Epithelial cell of proximal tubule (primary cell): Measurements from ENCODE around the gene BRI3. TPM values are rescaled to one million over a fixed set of nuclear protein-coding genes. Genes with fewer than 3 reads are reported as not detected.
"Not testable (repeated sequence)": the region's sequence is repeated elsewhere in the genome, so short reads cannot be mapped to it uniquely, and the experiment has no call there.

Experiments used
- DNase-seq: peaks from one replicate; pipeline ENCODE4 v3.0.0-alpha.2; 2011; ENCODE audit warnings: low read depth
- H3K4me3 ChIP-seq: 2 replicates; pipeline ENCODE4 v1.5.1; 2011; ENCODE audit warnings: low read depth, mild to moderate bottlenecking, low read length
- total RNA-seq: library from RNA; depleted of rRNA; stranded (reverse); fragments of >200 nt; gene quantifications from 2 replicates; pipeline ENCODE4 v1.2.3, GENCODE V29; 2015
- TF ChIP-seq, protein P1 (sequence below): conservative IDR thresholded peaks from 2 replicates; pipeline ENCODE4 v1.5.1; 2012; ENCODE audit warnings: low read depth, mild to moderate bottlenecking, low read length

Gene BRI3
- total RNA-seq, 1 donor from 2014 or later: 20.0 TPM

DNA sequence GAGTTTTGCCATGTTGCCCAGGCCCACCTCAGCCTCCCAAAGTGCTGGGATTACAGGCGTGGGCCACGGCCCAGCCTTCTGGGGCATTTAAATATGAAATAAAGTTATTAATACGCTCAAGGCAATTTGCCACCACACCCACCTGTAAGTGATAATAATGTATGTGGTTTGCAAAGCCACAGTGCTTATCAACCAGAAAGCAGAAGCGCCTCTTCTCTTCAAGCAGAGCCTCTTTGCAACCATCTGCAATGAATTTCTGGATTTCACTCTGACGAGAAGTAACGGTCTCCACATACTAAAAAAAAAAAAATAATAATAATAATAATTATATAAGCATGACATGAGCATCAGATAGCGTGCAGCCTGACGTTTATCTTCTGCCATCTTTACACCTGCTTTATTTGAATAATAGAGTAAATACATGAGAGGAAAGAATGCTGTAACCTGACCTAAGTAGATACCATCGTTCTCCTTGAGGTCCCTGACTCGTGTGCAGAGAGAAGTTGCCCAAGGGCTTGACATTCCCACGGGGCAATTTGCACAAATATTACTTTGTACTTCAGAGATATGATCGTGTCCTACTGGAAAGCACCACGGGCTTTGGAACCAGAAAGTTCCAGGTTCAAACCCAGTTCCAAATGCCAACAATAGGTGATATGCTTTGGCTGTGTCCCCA lies 34.0 kb downstream of the BRI3 start:
- TF ChIP-seq, protein P1, sequence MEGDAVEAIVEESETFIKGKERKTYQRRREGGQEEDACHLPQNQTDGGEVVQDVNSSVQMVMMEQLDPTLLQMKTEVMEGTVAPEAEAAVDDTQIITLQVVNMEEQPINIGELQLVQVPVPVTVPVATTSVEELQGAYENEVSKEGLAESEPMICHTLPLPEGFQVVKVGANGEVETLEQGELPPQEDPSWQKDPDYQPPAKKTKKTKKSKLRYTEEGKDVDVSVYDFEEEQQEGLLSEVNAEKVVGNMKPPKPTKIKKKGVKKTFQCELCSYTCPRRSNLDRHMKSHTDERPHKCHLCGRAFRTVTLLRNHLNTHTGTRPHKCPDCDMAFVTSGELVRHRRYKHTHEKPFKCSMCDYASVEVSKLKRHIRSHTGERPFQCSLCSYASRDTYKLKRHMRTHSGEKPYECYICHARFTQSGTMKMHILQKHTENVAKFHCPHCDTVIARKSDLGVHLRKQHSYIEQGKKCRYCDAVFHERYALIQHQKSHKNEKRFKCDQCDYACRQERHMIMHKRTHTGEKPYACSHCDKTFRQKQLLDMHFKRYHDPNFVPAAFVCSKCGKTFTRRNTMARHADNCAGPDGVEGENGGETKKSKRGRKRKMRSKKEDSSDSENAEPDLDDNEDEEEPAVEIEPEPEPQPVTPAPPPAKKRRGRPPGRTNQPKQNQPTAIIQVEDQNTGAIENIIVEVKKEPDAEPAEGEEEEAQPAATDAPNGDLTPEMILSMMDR: no peak
- no peak for DNase-seq
- H3K4me3 ChIP-seq: no peak overlapping the region

DNA sequence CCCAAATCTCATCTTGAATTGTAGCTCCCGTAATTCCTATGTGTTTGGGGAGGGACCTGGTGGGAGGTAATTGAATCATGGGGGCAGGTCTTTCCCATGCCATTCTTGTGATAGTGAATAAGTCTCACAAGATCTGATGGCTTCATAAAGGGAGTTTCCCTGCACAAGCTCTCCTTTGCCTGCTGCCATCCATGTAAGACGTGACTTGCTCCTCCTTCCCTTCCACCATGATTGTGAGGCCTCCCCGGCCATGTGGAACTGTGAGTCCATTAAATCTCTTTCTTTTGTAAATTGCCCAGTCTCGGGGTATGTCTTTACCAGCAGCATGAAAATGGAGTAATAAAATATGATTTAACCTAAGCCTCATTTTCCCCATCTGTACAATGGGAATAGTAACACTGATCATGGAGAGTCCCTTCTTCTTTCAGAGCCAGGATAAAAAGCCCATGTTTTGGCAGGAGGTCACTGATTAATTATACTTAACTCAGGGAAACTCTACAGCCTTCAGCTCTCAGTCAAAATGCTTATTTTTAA lies 34.6 kb downstream of the BRI3 start:
- not testable (repeated sequence) for DNase-seq, H3K4me3 ChIP-seq

DNA sequence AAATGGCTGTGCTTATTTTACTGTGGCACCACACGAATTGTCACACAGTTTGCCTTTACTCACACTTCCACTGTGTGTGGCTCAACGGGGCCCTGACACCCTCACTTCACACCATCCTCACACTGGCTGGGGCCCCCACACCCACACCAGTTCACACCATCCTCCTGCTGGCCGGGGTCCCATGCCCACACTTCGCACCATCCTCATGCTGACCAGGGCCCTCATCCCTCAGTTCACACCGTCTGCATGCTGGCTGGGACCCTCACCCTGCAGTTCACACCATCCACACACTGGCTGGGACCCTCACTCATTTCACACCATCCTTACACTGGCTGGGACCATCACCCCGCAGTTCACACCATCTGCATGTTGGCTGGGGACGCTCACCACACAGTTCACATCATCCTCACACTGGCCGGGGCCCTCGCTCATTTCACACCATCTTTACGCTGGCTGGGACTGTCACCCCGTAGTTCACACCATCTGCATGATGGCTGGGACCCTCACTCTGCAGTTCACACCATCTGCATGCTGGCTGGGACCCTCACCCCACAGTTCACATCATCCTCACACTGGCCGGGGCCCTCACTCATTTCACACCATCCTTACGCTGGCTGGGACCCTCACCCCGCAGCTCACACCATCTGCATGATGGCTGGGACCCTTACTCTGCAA lies 36.0 kb downstream of the BRI3 start:
- no peak for DNase-seq
- no peak overlapping the region for H3K4me3 ChIP-seq
- TF ChIP-seq, protein P1: no peak

DNA sequence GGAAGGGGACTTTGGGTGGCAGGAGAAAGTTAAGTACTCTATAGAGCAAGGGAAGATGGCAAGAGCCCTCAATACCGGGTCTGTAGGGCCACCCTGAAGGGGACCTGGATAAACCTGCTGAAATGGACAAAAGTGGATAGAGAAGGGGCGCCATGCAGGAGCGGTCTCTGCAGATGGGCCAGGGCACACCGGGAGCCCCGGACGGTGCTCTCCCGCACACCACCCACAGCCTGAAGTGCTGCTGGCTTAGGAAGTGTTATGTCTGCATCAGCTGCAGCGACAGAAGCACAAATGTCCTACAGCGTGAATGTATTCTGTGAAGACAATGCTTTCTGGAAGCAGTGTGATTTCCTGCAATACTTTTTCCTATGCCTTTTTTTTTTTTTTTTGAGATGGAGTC lies 37.7 kb downstream of the BRI3 start:
- no peak for DNase-seq
- no peak overlapping the region for H3K4me3 ChIP-seq
- TF ChIP-seq, protein P1: no peak

DNA sequence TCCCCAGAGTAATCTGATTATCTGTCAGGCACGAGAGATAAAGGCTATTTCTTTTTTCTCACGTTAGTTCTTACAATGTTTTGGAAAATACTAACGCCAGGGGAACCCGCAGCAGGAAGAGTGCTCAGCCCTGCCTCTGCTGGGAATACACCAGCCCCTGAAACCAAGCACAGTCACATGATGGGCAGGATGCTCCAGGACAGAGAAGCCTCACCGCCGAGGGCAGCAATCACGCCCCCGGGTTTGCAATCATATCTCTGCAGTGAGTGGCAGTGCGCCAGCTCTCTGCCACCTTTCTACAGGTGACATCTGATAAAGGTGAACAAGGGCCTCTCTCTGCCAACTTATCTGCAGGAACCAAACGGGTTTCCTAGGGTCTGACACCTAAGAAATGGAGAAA lies 39.8 kb downstream of the BRI3 start:
- no peak overlapping the region for H3K4me3 ChIP-seq
- no peak for DNase-seq
- TF ChIP-seq, protein P1: no peak

DNA sequence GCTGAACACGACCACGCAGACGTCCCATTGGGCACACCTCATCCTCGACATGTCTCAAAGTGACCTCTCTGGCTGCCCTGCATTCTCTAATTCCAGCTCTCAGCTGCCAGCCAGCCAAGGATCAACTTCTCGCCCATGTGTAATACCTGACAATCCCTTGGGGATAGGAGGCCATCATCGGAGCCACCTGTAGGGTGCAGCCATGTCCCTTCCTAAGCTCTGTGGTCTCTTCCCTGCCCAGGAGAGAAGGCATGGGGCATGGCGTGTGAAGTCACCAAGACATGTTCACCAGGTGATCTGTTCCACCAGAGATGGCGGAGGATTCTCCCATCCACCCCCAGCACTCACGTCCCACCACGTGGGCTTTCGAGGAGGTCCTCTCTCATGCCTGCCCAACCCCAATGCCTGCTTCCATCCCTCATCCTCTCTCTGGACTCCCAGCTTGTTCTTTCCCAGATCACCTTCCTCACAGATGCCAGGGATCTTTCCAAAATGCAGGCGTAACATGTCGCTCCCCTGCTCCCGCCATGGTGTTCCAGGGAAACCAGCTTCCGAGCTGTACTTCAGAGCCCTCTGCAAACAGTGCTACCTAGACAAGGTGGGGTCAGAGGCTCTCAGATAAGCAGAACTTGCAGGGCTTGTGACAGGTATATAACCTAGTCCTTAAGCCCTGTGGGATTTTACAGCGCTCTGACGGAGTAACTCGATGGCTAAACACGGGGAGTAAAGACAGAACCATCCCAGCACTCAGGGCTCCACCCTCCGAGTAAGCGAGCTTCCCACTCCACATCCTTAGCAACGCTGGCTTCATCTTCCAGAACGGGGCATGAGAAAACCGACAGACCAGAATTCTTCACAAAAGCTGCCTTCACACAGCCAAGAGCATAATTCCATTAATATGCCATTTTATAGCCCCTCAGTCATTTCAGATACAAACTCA lies 41.1 kb downstream of the BRI3 start:
- H3K4me3 ChIP-seq: no peak overlapping the region
- no peak for DNase-seq
- TF ChIP-seq, protein P1: no peak
